HG03439 (cell line): Measurements from ENCODE around the gene HLCS.

ENCODE experiments used
- ATAC-seq: cut with Tn5 transposase; IDR thresholded peaks from one replicate; pipeline ENCODE4 v1.9.1; 2021; ENCODE audit warnings: mild to moderate bottlenecking, moderate library complexity; ENCODE audit not compliant: unreplicated experiment

HLCS gene

DNA sequence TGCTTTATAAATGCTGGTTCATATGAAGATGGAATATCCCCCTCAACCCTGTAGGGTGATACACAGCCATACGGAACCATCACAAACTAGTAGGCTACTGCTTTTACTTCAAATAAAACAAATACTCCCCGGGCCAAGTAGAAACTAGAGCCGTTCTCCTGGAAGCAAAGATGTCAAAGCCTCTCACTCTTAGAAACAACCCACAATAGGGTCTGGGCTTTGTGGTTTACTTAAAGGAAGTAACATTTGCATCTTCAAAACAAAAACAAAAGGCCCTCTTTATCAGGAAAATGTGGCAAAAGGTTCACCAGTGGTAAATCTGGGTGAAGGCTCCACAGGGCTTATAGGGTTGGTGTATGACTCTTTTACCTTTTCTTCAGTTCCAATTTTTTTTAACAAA, 49.8 kb downstream of the HLCS start:
- ATAC-seq = no peak

DNA sequence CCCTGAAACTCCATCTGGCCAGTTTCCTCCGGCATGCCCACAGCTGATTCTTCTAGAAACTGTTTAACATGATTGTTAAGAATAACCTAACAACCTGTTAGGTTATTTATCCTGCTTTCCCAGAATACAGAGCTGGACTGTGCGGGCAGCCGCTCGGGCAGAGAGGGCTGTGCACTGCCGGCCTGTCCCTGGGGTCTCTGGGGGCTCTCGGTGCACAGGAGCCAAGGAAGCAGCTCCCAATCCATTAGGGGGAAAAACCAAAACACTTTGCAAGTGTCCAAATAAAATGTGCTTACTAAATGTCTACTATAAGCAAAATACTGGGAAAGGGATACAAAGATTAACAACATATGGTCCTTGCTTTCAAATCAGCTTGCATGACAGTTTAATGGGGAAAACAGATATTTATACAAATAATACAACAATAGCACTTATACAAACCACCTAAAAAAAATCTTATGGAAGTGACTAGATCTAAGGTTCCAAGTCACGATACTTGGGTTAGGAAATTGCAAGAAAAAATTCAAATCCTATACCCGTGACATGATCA, 50.7 kb downstream of the HLCS start:
- ATAC-seq = no peak

DNA sequence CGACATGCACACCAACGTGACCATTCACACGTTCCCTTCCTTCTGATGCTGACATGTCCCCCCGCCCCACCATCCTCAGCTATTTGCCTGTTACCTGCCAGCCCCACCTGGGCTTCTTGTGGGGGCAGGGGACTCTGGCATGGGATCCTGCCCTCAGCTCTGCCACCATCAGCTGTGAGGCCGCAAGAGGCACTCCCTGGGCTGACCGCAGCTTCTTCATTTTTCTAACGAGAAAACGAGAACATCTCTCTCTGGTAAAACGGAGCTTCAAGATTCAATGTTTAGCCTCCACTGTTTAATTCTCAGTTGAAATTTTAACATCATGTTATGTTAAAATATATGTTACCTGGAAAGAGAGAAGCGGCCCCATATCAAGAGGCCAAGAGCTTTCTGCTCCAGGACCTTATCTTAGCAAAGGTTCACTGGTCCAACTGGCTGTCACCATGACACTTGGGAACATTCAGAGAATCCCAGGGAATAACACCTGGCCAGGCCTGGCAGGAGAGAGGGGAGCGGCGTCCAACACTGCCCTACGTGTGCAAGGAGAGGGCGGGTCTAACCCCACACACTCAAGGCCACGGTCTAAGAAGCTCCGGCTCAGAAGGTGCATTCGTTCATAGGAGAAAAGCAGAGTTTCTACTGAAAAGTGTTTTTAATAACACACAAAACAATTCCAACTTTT, 51.3 kb downstream of the HLCS start:
- ATAC-seq = no peak

DNA sequence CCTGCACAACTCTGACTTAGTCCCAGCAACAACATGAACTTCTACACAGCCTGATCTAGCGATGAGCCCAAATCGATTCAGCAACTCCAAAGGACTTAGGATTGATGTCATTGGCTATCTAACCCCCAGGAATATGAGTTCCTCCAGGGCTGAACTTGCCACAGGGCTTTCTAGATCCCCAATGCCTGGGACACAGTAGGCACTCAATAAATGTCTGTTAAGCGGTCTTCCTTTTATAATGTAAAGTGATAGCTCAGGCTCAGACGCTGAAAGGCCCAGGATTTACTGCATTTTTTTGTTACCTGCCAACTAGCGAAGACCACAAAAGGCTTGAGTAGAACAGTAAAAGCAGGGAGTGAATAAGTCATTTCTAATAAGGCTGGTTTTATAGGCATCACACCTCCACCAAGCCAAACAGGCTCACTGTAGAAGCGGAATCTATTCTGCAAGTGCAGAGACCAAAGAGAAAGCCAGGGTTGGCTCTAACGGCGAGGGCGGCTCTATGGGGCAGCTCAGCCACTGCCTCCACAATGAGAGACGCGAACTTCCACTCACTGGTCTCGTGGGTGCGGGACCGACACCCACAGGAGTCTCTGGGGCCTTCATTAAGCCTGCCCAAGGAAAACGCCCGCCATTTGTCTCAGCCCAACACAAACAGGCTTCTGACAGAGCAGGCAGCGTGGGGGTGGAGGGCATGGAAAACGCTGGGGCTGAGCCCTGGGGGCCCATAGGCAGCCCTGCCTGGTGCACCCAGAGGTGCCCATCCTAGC, 52.0 kb downstream of the HLCS start:
- no peak for ATAC-seq

DNA sequence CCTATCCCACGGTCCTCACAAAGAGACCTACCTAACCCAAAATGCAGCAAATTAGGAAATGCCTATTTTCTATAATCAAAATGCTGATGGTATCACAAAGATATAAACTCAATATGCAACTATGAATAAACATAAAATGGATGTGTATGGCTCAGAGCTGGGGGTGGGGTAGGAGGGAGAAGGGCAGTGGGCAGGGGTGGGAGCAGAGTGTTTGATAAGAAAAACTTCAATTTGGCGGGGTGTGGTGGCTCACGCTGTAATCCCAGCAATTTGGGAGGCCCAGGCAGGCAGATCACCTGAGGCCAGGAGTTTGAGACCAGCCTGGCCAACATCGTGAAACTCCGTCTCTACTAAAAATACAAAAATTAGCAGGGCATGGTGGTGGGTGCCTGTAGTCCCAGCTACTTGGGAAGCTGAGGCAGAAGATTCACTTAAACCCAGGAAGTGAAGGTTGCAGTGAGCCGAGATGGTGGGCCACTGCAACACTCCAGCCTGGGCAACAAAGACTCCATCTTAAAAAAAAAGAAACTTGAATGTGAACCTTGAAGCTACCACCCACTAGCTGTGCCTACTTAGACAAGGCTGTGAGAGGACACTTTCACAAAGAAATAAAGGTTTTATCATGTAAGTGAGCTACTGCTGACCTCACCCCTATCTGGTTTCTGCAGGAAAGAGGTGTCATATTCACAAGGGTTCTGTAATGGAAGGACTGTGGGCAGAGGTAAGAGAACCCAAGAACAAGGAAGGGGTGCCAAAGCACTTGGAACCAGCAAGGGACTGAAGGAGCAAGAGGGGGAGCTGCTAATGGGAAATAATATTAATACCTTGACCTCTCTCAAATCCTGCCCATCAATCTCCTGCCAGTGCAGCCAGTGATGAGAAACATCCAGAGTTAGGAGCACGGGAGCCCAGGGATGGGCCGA, 53.0 kb downstream of the HLCS start:
- no peak for ATAC-seq

DNA sequence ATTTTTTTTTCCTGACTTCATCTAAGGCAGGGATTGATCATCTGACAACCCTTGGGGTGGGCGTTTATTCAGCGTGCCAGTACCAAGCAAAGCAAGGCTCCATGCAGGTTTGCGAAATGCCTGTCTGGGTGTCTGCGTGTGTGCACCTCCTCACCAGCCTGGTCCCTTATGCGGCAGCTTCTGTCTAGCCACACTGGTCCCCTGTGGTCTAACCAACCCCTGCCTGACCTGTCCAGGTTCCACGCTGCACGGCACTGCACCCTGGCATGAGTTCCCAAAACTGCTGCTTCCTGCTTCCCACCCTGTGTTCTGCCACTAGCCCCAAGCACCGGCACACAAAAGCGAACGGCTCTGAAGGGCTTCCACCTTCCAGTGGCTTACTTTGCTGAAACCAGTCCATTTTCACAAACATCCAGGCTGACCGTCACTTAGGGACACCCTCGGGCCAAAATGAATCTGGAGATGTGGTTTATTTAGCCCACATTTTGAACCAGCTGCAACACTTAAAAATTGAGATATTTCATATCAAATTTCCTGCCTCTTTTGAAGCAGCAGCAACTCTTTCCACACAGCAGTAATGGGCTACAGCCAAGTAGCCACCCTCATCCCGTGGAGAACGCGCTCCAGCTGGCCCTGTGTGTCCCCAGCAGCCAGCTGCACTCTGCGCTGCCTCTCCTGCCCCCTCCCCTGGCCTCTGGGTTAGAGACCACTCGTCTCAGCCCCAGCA, 55.7 kb downstream of the HLCS start:
- ATAC-seq = no peak

DNA sequence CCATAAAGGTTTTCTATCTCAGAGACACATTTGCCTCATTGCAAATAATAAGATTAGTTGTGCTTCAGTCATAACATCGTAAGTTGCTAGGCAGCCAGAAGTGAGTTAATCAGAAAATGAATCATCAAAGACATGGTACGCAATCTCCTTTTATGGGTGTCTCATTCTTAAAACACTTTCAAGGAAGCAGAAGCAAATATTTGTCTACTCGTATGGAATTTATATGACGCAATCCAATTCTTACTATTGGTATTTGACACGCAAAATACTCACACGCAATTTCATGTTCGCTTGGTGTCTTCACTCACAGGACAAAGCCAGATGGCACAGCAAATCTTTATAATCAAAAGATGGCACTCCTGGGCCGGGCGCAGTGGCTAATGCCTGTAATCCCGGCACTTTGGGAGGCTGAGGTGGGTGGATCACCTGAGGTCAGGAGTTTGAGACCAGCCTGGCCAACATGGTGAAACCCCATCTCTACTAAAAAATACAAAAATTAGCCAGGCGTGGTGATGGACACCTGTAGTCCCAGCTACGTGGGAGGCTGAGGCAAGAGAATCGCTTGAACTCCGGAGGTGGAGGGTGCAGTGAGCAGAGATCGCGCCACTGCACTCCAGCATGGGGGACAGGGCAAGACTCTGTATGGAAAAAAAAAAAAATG, 56.4 kb downstream of the HLCS start:
- no peak for ATAC-seq

DNA sequence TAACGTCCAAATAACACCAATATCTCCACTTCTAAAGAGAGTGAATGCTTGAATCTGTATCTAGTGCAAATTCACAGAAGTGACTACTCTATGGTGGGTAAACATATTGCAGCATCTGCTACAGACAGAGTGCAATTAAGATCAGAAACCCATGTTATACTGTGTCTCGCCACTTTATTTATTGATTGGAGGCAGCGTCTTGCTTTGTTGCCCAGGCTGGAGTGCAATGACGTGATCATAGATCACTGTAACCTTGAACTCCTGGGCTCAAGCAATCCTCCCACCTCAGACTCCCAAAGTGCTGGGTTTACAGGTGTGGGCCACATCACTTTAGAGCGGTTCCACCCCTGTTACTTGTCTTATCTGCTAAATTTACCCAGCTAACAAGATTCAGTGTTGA, 57.0 kb downstream of the HLCS start:
- ATAC-seq = no peak

DNA sequence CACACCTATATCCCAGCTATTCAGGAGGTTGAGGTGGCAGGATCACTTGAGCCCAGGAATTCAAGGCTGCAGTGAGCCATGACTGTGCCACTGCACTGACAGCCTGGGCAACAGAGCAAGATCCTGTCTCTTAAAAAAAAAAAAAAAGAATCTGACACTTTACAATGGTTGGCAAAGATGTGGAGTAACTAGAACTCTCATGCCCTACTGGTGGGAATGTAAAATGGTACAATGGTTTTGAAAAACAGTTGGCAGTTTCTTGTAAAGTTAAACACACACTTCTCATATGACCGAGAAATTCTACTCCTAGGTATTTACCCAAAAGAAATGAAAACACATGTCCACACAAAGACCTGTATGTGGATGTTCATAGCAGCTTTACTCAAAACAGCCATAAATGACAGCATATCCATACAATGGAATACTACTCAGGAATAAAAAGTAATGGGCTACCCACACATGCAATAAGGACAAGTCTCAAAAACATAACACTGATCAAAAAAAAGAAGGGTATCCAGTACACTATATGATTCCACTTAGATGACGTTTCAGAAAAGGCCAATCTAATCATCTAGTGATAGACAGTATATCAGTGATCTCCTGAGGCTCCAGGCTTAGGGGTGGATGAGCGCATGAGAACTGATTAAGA, 58.1 kb downstream of the HLCS start:
- ATAC-seq = no peak

DNA sequence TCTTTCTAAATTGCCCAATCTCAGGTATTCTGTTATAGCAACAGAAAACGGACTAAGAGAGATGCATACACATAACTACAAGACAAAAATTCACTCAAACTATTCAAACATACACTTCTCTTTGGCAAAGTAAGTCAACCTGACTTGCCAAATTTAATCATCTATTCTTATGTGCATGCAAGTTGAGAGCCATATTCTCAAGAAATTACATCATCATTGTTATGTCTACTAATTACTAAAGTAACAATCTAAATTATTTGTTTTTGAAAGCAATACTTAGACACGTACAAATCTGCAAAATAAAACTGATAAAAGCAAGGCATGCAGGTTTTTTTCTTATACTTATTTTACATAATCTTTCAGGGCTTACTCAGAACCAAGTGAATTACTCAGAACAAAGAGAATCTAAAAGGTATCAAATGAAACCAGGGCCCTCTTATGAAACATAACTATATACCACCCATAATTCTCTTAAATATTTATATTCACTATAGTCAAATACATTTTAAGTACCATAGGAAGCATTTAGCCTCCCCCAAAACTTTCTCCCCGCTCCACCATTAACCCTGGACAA, 62.3 kb downstream of the HLCS start:
- no peak for ATAC-seq

DNA sequence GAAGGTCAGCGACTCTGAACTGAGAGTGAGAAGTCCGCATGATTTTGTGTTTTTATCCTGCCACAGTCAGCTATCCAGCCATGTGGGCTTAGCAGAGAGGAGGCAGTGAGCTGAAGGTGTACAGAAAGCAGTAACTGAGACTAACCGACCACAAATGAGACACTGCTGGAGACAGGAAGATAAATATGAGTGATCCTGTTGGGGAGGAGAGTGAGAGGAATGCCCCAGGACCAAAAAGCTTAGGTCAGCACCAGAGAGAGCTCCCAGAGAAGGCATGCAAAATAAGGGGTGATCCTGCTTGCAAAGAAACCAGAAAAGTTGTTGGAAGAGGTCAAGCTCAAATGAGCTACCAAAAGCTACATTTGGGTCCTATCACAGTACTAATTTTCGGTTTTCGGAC, 63.7 kb downstream of the HLCS start:
- no peak for ATAC-seq

DNA sequence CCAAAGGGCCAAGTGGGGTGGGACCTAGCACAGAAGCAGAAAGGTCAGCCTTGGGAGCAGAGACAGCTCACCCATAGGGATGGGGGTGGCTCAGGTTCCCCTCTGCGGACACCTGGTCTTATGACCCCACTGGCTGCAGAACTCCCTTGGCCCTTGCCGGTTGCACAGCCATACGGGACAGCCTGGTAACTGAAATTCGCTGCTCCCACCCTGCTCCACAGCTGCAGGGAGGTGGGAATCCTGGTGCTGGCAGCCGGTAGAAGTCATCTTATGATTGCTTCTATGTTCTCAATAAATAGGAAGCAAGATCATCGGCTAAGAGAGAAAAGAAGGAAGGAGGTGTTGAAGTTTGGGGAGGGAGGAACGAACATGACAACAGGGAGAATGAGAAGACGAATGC, 64.1 kb downstream of the HLCS start:
- no peak for ATAC-seq

DNA sequence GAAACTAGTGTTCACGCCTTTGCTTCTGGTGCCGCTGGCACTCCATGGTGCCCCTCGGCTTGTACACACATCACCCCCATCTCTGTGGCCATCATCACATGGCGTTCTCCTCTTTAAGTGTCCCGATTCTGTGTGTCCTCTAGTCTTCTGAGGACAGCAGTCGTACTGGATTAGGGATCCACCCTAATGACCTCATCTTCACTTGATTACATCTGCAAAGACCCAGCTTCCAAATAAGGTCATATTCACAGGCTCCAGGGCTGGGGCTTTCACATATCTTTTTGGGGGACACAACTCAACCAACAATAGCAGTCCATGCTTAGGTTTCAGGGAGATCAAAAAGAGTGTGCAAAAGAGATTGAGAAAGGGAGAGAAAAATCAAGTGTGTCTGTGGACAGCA, 64.9 kb downstream of the HLCS start:
- no peak for ATAC-seq

DNA sequence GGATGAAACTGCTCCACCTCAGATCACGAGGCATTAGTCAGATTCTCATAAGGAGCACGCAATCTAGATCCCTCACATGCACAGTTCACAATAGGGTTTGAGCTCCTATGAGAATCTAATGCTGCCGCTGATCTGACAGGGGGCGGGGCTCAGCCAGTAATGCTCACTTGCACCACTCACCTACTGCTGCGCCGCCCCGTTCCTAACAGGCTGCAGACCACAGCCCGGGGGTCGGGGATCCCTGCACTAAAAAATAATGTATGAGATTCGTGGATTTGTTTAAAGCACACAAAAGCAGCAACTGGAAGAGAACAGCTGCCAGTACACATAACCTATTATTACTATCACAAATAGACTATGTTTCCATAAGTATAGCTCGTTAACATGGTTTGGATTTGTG, 72.9 kb downstream of the HLCS start:
- no peak for ATAC-seq

DNA sequence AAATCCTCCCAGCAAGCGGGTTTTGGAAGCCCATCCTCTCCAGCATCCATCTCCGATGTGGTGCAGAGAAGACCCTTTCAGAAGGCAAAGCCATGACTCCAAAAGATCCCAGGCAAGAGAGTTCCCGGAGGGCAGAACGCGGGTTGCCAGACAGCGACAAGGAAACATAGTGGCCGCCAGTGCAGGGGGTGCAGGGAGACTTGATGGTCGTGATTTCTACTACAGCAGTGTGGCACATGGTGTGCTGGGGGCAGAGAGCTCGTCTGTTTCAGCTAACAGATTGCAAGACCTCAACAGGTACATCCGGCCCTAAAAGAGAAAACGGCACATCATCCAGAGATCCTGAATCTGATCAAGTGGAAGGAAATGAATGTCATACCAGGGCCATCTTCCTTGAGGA, 74.3 kb downstream of the HLCS start:
- no peak for ATAC-seq

DNA sequence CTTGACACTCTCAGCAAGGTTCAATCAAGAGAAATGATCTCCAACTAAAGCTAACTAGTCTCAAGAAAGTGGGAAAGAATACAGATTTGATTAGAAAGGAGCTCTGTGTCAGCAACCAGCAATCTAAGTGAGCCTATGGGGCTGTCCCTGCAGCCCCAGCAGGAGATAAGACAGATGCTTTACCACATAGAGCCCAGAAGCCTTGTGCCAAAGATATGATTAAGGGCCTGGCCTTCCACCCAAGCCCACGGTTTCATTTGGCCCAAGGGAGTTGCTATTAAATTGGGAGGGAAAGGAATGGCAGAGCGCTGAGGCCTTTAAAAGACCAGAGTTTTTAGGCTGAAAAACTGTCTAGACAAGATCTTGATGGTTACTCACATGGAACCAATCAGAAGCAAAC, 74.8 kb downstream of the HLCS start:
- no peak for ATAC-seq

DNA sequence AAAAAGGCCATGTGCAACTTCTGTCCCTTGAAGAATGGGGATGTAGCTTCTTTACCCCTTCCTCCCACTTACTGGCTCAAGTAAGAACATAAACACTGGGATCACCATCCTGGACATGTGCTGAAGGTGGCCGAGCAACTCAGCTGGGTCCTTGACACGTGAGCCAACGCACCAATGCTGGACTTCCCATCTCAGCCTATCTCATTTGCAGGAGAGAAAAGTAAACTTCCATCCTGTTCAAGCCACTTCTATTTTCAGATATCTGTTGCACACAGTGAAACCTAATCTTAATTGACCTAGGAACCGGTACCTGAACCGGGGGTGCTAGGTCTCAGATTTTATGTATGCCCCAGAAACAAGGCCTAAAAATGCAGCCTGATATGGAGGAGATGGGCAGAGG, 75.3 kb downstream of the HLCS start:
- ATAC-seq = no peak

DNA sequence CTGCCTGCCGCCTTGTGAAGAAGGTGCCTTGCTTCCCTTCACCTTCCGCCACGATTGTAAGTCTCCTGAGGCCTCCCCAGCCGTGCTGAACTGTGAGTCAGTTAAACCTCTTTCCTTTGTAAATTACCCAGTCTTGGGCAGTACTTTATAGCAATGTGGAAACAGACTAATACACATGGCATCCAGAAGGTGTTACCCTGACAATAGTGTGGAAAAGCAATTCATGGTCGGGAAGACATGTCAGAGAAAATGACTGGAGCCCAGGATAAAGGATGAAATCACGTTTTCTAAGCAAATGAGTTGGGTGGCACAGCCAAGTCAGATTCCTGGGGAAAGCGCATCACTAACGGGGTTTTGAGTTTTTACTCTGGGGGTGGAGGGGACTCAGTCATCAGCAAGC, 76.4 kb downstream of the HLCS start:
- no peak for ATAC-seq

DNA sequence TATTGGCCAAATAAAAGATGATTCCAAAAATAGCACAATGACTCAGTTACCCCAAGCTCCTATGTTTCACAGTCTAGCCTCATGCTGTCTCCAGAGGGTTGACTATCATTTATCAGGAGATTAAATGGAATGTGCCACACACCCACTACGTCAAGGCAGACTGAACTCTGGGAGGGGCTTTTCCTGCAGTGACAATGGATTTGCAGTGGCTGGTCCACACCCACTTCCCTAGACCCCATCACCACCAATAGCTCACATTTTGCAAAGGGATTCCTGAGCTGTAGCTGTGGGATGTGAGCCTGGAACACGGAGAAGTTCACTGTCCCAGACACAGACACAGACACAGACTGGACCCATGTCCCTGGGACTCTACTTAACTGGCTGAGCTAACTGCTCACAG, 77.1 kb downstream of the HLCS start:
- no peak for ATAC-seq
